ENCODE data around the gene ULK1.
"Not testable (repeated sequence)": the region's sequence is repeated elsewhere in the genome, so short reads cannot be mapped to it uniquely, and the experiment has no call there.

GRCh38 chr12:131877216-131877615, 17.2 kb upstream of the ULK1 start:
- TF ChIP-seq POLR2A (IDR thresholded peaks at IDR 0.05; ENCODE audit: low read length); GATA1 (IDR thresholded peaks at IDR 0.05; ENCODE audit: low read depth, low read length): not testable (repeated sequence)
